IPS DF 19.7 (cell line): ENCODE measurements around the gene TBXAS1.

Experiments
- DNase-seq: peaks from one replicate; pipeline ENCODE4 v3.0.0-alpha.2; 2013; ENCODE audit warnings: low read depth, low spot score

Gene TBXAS1

DNA sequence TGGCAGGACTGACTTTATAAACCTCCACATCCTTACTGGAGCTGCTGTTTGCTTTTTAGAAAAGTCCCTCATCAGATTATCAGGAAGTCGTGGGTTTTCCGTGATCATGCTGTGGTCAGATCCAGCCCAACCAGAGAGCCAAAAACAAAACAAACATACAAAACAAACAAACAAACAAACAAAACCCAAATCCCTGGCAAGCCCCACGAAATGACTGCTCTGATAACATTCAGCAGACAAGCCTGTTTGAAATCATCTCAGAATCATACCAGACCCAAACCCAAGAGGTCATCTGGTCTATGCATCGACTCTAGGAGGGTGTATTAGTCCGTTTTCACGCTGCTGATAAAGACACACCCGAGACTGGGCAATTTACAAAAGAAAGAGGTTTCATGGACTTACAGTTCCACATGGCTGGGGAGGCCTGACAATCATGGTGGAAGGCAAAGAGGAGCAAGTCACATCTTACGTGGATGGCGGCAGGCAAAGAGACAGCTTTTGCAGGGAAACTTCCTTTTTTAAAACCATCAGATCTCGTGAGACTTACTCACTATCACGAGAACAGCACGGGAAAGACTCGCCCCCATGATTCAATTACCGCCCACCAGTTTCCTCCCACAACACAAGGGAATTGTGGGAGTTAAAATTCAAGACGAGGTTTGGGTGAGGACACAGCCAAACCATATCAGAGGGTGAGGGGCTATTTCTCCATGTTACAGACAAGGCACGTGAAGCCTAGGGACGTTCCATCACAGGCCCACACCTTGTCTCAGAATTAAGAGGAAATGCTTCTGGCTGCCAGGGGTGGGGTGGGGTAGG lies 148.0 kb downstream of the TBXAS1 start:
- DNase-seq, result no peak

- DNase-seq, result no peak
These were observed 152.4 kb downstream of the TBXAS1 start for GRCh38 chr7:139981511-139981895.

- DNase-seq, result no peak
These were observed 154.2 kb downstream of the TBXAS1 start for GRCh38 chr7:139982927-139983920.

- no peak for DNase-seq
These were observed 155.8 kb downstream of the TBXAS1 start for GRCh38 chr7:139984642-139985539.

DNA sequence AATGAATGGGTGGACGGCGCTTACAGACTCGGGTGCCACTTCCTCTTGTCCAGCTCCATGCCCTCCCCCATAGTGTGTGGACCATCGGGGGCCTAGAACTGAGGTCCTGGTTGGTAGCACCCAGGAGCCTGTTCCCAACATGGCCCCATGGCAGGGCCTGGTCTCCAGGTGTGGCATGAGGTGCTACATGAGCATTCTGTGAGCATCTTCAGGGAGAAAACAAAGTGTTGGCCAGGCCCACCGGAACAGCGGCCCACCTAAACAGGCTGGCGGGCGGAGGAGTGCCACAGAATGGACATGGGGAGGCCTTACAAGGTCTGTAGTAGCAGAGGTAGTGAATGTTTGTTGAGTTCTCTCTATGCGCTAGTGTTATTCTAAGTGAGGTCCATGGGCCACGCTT lies 156.7 kb downstream of the TBXAS1 start:
- no peak for DNase-seq

DNA sequence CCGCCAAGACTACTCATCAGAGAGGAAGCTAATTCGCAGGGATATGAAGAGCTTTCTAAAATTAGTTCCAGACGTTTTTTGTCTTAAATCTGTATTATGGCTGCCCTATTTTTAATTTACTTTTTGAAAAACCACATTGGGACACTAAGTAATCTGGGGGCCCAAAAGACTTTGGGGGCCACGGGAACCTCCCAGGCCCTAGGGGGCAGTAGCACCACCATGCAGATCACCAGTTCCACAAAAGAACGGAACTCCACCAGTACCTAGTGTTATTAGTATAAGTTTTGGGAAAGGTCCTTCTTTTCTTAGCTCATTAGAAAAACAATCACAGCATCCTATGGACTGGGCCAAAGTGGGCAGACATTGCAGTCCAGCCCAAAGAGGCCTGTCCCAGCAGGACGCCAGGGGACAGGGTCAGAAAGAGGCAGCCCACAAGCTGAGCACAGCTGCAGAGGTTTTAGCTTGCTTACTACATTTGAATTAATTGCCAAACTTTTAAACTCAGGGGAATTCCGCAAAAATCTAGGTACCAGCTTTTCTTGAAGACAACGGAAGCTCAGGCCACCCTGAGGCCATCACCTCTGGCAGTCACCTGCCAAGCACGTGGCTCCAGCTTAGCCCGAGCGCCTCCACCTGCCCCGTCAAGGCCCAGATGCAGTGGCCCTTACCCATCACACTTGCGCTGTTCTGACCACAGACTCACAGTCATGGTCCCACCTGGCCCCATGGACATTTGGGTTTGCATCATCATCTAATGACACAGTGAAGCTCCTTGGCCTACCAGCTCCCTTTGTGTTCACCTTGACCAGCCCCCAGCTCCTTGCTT lies 158.8 kb downstream of the TBXAS1 start:
- no peak for DNase-seq

DNA sequence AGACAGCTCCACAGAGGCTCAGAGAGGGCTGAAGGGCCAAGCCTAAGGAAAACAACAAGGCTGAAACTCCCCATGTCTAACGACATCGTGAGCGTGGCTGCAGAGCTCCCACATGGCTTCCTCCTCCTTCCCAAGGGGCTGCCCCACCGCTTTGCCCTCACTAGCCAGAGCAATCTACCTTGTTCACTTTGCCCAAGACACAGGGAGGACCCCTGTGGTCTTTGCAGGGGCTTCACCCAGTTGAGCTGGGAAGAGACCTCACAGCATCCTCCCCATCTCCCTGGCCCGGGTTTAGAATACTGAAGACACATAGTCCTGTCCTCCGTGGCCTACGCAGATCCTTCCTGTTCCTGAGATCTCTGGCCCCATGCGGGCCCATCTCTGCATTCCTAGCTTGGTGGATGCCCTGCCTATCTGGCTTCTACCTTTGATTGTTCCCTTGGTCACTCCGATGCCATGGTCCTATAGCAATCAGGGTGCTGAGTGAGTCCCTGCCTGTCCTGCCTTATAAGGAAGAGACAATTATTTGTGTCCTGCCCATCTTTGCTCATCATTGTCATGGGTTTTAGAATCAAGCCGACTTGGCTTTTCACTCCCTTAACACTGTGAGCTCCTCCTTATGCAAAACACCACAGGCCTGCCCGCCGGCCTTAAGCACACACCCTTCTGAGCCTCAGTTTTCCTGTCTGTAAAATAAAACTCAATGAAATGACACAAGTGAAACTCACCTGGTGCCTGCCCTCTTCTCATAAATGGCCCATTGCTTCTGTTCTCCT lies 160.5 kb downstream of the TBXAS1 start:
- no peak for DNase-seq

DNA sequence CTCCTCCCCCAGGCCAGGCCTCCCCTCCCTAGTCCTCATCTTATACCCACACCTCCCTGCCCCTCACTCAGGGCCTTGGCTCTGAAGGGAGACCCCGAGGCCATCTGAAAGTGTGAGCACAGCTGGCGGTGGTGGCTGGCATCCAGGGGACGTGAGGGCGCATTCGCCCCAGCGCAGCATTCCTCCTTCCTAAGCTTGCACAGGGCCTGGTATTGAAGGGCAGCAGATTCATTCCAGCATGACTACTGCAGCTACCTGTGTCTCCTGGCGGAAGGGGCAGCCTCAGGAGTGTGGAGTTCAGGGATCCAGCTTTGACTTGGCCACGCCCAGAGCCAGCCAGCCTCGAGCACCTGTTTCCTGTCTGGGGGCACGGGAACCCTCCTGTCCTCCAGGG lies 161.1 kb downstream of the TBXAS1 start:
- DNase-seq, result no peak

DNA sequence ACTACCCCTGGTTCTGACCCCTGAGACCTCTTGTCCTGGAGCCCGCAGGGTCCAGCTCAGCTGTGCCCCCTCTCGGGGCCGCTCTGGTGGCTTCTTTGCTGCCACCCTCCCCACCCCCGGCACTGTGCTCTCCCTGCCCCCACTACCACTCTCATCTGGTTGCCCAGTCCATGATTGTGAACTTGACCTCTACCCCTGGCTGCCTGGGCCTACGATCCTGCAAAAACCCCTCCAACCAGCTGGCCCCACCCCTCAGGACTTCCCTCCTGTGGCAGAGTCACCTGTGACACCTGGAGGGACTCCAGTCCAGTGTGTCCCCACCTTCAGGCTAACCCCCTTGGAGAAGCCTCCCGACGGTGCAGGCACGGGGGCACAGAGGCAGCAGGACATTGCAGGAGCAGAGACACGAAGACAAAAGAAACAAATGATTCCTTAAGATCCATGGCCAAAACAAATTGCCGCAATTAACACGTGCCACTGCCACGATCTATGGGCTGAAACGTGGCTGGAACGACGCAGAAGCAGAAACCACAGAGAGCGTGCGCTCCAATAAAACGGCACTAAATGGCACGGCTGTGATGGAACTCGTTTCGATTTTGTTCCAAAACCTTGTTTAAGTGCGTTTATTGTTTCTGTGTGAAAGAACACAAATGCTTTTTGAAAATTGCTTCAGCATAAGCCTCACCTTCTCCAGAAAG lies 161.7 kb downstream of the TBXAS1 start:
- DNase-seq, result no peak

- DNase-seq, result no peak
These were observed 162.2 kb downstream of the TBXAS1 start for GRCh38 chr7:139991269-139991666.

- DNase-seq, result no peak
These were observed 162.8 kb downstream of the TBXAS1 start for GRCh38 chr7:139991911-139992310.

DNA sequence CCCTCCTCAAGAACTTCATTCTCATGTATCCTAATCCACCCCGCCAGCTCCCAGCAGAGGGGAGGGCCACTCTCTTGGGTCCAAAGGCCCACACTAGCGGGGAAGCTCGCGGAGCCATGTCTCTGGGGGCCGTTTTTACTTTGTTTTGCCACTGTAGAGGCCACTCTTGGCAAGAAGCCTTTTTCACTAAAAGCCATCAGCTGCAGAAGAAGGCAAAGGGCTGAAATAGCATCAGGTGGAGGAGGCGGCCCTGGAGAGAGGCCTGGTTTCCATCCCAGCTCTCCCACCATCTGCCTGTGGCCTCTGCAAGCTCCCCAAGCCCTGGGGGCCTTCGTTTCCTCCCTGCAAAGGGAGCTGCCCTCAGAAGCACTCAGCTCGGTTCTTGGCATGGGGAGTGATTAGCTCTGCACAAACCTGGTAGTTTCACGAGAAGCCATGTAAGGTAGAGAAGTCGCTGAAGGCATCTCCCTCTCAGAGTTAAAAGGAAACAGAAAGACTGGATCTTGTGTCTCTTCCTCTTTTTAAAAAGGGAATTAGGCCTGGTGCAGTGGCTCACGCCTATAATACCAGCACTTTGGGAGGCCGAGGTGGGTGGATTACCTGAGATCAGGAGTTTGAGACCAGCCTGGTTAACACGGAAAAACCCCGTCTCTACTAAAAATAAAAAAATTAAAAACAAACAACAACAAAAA lies 163.4 kb downstream of the TBXAS1 start:
- DNase-seq, result no peak

DNA sequence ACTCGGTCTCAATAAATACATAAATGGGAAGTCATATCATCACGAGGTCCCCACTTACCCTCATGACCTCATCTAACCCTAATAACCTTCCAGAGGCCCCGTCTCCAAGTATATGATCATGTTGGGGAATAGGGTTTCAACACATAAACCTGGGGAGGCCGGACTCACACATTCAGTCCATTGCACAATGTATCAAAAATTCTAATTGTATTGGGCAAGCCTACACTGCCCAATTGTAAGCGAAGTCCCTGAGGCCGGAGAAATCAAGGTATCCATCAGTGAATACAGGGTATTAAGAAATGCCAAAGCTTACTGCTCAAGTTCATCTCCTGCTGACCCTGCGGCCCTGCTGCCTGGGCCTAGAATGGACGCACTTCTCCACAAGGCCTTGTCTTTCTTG lies 164.1 kb downstream of the TBXAS1 start:
- no peak for DNase-seq

GRCh38 chr7:139993592-139993991 lies 164.5 kb downstream of the TBXAS1 start:
- no peak for DNase-seq

- no peak for DNase-seq
These were observed 165.3 kb downstream of the TBXAS1 start for GRCh38 chr7:139994356-139994755.

- DNase-seq, result no peak
These were observed 166.2 kb downstream of the TBXAS1 start for GRCh38 chr7:139995017-139995915.

DNA sequence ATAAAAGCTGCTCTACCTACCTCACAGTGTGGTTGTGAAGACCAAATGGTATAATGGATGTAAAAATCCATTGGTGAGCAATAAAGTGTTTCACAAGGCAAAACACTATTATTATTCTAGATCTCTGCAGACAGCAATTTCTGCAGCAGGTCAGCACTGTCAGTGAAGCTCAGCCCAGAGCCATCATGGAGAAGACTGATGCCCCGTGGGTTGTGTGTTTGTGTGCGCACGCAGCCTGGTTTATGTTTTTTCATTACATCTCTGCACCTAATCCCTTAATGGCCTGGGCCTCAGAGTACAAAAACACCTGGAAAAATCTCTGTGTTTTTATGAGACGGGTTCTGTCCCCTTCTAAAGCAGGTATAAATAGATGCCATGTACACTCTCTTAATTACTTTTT lies 169.5 kb downstream of the TBXAS1 start:
- DNase-seq, result no peak

GRCh38 chr7:139999516-139999915 lies 170.5 kb downstream of the TBXAS1 start:
- no peak for DNase-seq
